H9 (cell line): Measurements from ENCODE around the gene NAPA. TPM values are rescaled to one million over a fixed set of nuclear protein-coding genes. Genes with fewer than 3 reads are reported as not detected.

Experiments
- DNase-seq: peaks from one replicate; pipeline ENCODE4 v3.0.0-alpha.2; 2017
- H2AFZ ChIP-seq: one replicate; pipeline ENCODE4 v1.6.1; 2013; ENCODE audit warnings: mild to moderate bottlenecking, low read length, control low read depth, moderate library complexity
- H2AK5ac ChIP-seq: 2 replicates; pipeline ENCODE4 v1.6.1; 2013; ENCODE audit warnings: low read length, control low read depth, mixed read lengths; ENCODE audit not compliant: insufficient read length
- H2BK120ac ChIP-seq: one replicate; pipeline ENCODE4 v1.6.1; 2013; ENCODE audit warnings: low read depth, mild to moderate bottlenecking, low read length, control low read depth, inconsistent platforms; ENCODE audit not compliant: poor library complexity, severe bottlenecking
- H2BK12ac ChIP-seq: 2 replicates; pipeline ENCODE4 v1.6.1; 2013; ENCODE audit warnings: low read length, control low read depth, mixed read lengths, low read depth; ENCODE audit not compliant: insufficient read length
- H2BK15ac ChIP-seq: 2 replicates; pipeline ENCODE4 v1.6.1; 2013; ENCODE audit warnings: low read depth, low read length, control low read depth
- H2BK20ac ChIP-seq: one replicate; pipeline ENCODE4 v1.6.1; 2013; ENCODE audit warnings: low read depth, mild to moderate bottlenecking, low read length, control low read depth, inconsistent platforms; ENCODE audit not compliant: poor library complexity, severe bottlenecking
- H2BK5ac ChIP-seq: 2 replicates; pipeline ENCODE4 v1.6.1; 2013; ENCODE audit warnings: low read length, control low read depth, mixed read lengths; ENCODE audit not compliant: insufficient read length
- H3K14ac ChIP-seq: 2 replicates; pipeline ENCODE4 v1.6.1; 2013; ENCODE audit warnings: low read length, control low read depth; ENCODE audit not compliant: insufficient read depth
- H3K18ac ChIP-seq: 2 replicates; pipeline ENCODE4 v1.6.1; 2013; ENCODE audit warnings: low read depth, mild to moderate bottlenecking, mixed read lengths, low read length, control low read depth; ENCODE audit not compliant: insufficient read length
- H3K23ac ChIP-seq: 2 replicates; pipeline ENCODE4 v1.6.1; 2013; ENCODE audit warnings: low read length, control low read depth, mixed read lengths, low read depth; ENCODE audit not compliant: insufficient read length
- H3K23me2 ChIP-seq: 2 replicates; pipeline ENCODE4 v1.6.1; 2013; ENCODE audit warnings: low read depth, mild to moderate bottlenecking, mixed read lengths, low read length, control low read depth; ENCODE audit not compliant: insufficient read length, poor library complexity, severe bottlenecking
- H3K27ac ChIP-seq: 2 replicates; pipeline ENCODE4 v1.5.1; 2013; ENCODE audit warnings: low read length, control low read depth, mixed read lengths, low read depth; ENCODE audit not compliant: insufficient read length
- H3K27me3 ChIP-seq: 2 replicates; pipeline ENCODE4 v1.6.1; 2013; ENCODE audit warnings: low read length, control low read depth, inconsistent platforms; ENCODE audit not compliant: insufficient read depth
- H3K4ac ChIP-seq: 2 replicates; pipeline ENCODE4 v1.6.1; 2013; ENCODE audit warnings: low read depth, mild to moderate bottlenecking, control low read depth, inconsistent platforms, low read length, moderate library complexity
- H3K4me1 ChIP-seq: 2 replicates; pipeline ENCODE4 v1.6.1; 2013; ENCODE audit warnings: low read length, control low read depth, inconsistent platforms; ENCODE audit not compliant: insufficient read depth
- H3K4me2 ChIP-seq: 2 replicates; pipeline ENCODE4 v1.6.1; 2013; ENCODE audit warnings: low read length, control low read depth, mixed read lengths; ENCODE audit not compliant: insufficient read length, insufficient read depth
- H3K56ac ChIP-seq: 2 replicates; pipeline ENCODE4 v1.6.1; 2013; ENCODE audit warnings: low read depth, mild to moderate bottlenecking, mixed read lengths, low read length, control low read depth; ENCODE audit not compliant: insufficient read length
- H3K79me1 ChIP-seq: 2 replicates; pipeline ENCODE4 v1.6.1; 2013; ENCODE audit warnings: low read depth, mild to moderate bottlenecking, moderate library complexity, low read length, control low read depth, inconsistent platforms; ENCODE audit not compliant: insufficient read depth, poor library complexity, severe bottlenecking
- H3K79me2 ChIP-seq: 2 replicates; pipeline ENCODE4 v1.6.1; 2013; ENCODE audit warnings: low read length, control low read depth, inconsistent platforms; ENCODE audit not compliant: insufficient read depth
- H3K9ac ChIP-seq: 2 replicates; pipeline ENCODE4 v1.6.1; 2013; ENCODE audit warnings: low read length, control low read depth, mixed read lengths; ENCODE audit not compliant: insufficient read length; ENCODE audit errors: extremely low read depth
- H3K9me3 ChIP-seq: one replicate; pipeline ENCODE4 v1.6.1; 2013; ENCODE audit warnings: low read depth, low read length, inconsistent platforms; ENCODE audit not compliant: control insufficient read depth
- H3T11ph ChIP-seq: one replicate; pipeline ENCODE4 v1.6.1; 2013; ENCODE audit warnings: mild to moderate bottlenecking, low read length, control low read depth, inconsistent platforms
- H4K20me1 ChIP-seq: one replicate; pipeline ENCODE4 v1.6.1; 2013; ENCODE audit not compliant: control insufficient read depth, insufficient read length, insufficient read depth
- H4K5ac ChIP-seq: 2 replicates; pipeline ENCODE4 v1.6.1; 2013; ENCODE audit warnings: low read depth, mild to moderate bottlenecking, mixed read lengths, low read length, control low read depth; ENCODE audit not compliant: insufficient read length
- H4K8ac ChIP-seq: replicated peaks from 2 replicates; pipeline ENCODE4 v1.6.1; 2013; ENCODE audit warnings: low read length, control low read depth, mixed read lengths, low read depth; ENCODE audit not compliant: insufficient read length
- H4K91ac ChIP-seq: 2 replicates; pipeline ENCODE4 v1.6.1; 2013; ENCODE audit warnings: low read depth, mild to moderate bottlenecking, moderate library complexity, mixed read lengths, low read length, control low read depth; ENCODE audit not compliant: insufficient read length
- H3K27ac Mint-ChIP-seq, 3 experiments: 2 replicates in 2 of 3; 3 replicates in 1 of 3; pipeline ENCODE4 v1.8.0; 2020 to 2021; ENCODE audit warnings: mixed read lengths in 3 of 3, mild to moderate bottlenecking in 1 of 3, moderate library complexity in 1 of 3
- H3K27me3 Mint-ChIP-seq: 2 replicates; pipeline ENCODE4 v1.8.0; 2021; ENCODE audit warnings: low read depth, mild to moderate bottlenecking, moderate library complexity, mixed read lengths
- H3K36me3 Mint-ChIP-seq, 3 experiments: 2 replicates in 2 of 3; 3 replicates in 1 of 3; pipeline ENCODE4 v1.8.0; 2020 to 2021; ENCODE audit warnings: low read depth in 3 of 3, mixed read lengths in 3 of 3; ENCODE audit not compliant: insufficient read depth in 1 of 3
- H3K4me1 Mint-ChIP-seq, 2 experiments: 2 replicates each; pipeline ENCODE4 v1.8.0; 2020; ENCODE audit warnings: mixed read lengths in 2 of 2
- H3K4me3 Mint-ChIP-seq, 2 experiments: 2 replicates in 1 of 2; 3 replicates in 1 of 2; pipeline ENCODE4 v1.8.0; 2020 to 2021; ENCODE audit warnings: mild to moderate bottlenecking in 2 of 2, mixed read lengths in 2 of 2, moderate library complexity in 1 of 2
- H3K9me3 Mint-ChIP-seq, 2 experiments: 2 replicates in 1 of 2; 3 replicates in 1 of 2; pipeline ENCODE4 v1.8.0; 2020; ENCODE audit warnings: mild to moderate bottlenecking in 2 of 2, mixed read lengths in 2 of 2, moderate library complexity in 1 of 2
- CTCF ChIP-seq: fragments of 200-600 bp; sonication (generic); conservative IDR thresholded peaks from 3 replicates; pipeline ENCODE4 v1.8.0; 2021; ENCODE audit warnings: antibody characterized with exemption, mild to moderate bottlenecking
- WGBS: extraction: QIAGEN DNeasy Blood & Tissue Kit; methylation state at CpG from one replicate; pipeline ENCODE4 v1.1.7; 2013; ENCODE audit warnings: missing lambda C conversion rate, low lambda C conversion rate, mixed read lengths; ENCODE audit not compliant: insufficient read length; ENCODE audit errors: extremely low coverage; 5-methylcytosine and 5-hydroxymethylcytosine counted together
- total RNA-seq: library from RNA; stranded (reverse); gene quantifications from 2 replicates; pipeline ENCODE4 v1.2.1, GENCODE V29; 2021

Gene NAPA
- total RNA-seq, 1 experiment from 2014 or later, result 62.8 TPM

GRCh38 chr19:47470447-47471195 is 44.2 kb downstream of the NAPA start:
- no peaks in the 10 kb centered on the region; the same call in 1 of the 2 replicates for H3K79me2 ChIP-seq
- no peaks in the 10 kb centered on the region for H4K20me1 ChIP-seq
- no peak overlapping the region for H4K8ac ChIP-seq
- no peaks in the 10 kb centered on the region for H3K79me1 ChIP-seq
- H2BK5ac ChIP-seq, result no peak overlapping the region
- no peak for TF ChIP-seq CTCF
- H2BK15ac ChIP-seq, result no peak overlapping the region
- peaks cover 19 to 39% of the 10 kb centered on the region in 2 experiments for H3K4me1 Mint-ChIP-seq
- H4K5ac ChIP-seq, result no peak overlapping the region
- no peak overlapping the region for H3K23ac ChIP-seq
- no peak overlapping the region for H2BK20ac ChIP-seq
- no peak overlapping the region for H3K18ac ChIP-seq
- peaks cover 25% of the 10 kb centered on the region for H3K27me3 Mint-ChIP-seq
- no peak overlapping the region for H4K91ac ChIP-seq
- peak overlapping the region; percentile 78 to 85 for H3K4me3 Mint-ChIP-seq
- H3K14ac ChIP-seq, result no peak overlapping the region
- H3K9me3 Mint-ChIP-seq, result no peaks in the 10 kb centered on the region; a peak in 1 of 5 replicates
- peak overlapping the region; percentile 82 for H3K4me2 ChIP-seq
- H3K27me3 ChIP-seq, result no peaks in the 10 kb centered on the region
- peaks cover 13% of the 10 kb centered on the region for H3K23me2 ChIP-seq
- H2BK12ac ChIP-seq, result no peak overlapping the region
- H2AFZ ChIP-seq, result no peak overlapping the region
- peaks cover 7% of the 10 kb centered on the region; the same call in 1 of the 2 replicates for H3K4me1 ChIP-seq
- no peak overlapping the region for H3K9ac ChIP-seq
- H3K36me3 Mint-ChIP-seq, result peaks cover 1 to 9% (median 4%) of the 10 kb centered on the region in 3 experiments; a peak in 6 of 7 replicates
- no peak overlapping the region for H2AK5ac ChIP-seq
- no CpG with 5 or more reads among the region's 13 CpGs for WGBS
- no peak for DNase-seq
- no peak overlapping the region for H3K56ac ChIP-seq
- H3K4ac ChIP-seq, result no peak overlapping the region
- H3T11ph ChIP-seq, result no peak overlapping the region
- H3K27ac Mint-ChIP-seq, result no peak overlapping the region; a peak in 1 of 7 replicates
- no peaks in the 10 kb centered on the region for H3K9me3 ChIP-seq
- H3K27ac ChIP-seq, result no peak overlapping the region
- no peak overlapping the region for H2BK120ac ChIP-seq
